Neural progenitor cell (in vitro differentiated cells): ENCODE measurements around the gene CREG1.

ENCODE experiments used
- CTCF ChIP-seq: fragments of 200-600 bp; sonication (generic); IDR thresholded peaks from 2 replicates; pipeline ENCODE4 v1.5.1; 2017; ENCODE audit warnings: antibody characterized with exemption, mild to moderate bottlenecking
- EZH2 ChIP-seq: fragments of 200-600 bp; sonication (generic); IDR thresholded peaks from 2 replicates; pipeline ENCODE4 v1.6.1; 2017; ENCODE audit warnings: antibody characterized with exemption, mild to moderate bottlenecking, moderate library complexity

DNA sequence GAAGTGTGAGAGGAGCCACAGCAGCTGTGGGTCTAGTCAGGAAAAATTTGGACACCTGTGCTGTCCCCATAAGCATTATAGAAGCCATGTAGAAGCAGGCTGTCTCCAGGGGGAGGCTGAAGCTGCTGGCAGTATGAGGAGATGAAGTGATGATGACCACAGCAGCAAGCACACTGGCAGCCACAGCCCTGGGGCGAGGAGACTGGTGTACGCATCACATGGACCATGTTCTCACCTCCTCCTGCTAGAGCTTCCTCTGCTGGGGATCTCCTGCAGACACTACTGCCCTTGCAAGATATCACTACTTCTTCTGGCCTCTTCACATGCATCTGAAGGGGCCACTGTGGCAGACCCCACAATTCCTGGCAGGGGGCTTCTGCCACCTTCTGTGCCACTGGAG is 33.8 kb upstream of the CREG1 start:
- TF ChIP-seq CTCF = no peak
- TF ChIP-seq EZH2 = no peak
